Activated CD4-positive, alpha-beta T cell treated with anti-CD3 and anti-CD28 coated beads for 24 hours (primary cell): ENCODE results near the gene SNRPB.

Experiments used
- DNase-seq, 2 donors: peaks; one replicate each; pipeline ENCODE4 v3.0.0-alpha.2; 2020; ENCODE audit warnings: low read depth in 2 of 2

The SNRPB gene

DNA sequence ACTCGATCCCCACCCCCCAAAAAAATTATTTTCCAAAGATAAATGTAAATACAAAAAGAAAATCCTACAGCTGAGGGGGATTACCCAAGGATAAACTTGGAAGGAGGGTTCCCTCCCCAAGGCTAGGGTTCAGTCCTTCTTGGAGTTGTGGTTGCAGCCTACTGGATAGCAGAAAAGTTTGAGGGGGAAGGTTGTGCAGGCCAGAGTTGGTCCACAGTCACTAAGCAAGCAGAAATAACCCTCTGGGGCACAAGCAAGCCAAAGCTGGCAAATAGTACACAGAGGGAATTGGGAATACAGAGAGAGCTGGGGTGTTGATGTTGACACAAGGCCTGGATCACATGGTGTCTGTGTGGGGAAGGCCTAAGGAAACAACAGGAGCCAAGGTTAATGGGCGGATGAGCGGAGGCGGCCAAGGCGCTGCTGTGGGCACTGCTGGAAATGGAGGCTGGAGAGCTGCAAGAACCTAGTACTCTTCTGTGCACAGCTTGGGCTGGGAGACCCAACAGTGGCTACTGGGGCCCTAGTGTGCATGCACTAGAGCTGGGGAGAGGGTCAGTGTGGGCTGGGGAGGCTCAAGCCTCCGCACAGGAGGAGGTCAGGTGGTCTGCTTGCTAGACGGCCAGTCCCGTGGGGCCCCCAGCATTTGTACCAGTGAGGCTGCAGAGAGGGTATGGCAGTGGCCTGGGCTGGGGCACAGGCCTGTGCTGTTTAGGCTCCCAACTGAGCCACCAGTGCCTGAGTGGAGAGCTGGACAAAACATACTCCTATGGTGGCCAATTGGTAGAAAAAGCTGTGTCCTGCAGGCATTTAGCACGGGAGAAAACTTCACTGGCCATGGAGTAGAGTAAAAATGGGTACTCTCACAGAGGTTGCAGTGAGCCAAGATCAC lies 5.5 kb upstream of the SNRPB start:
- DNase-seq = no peak

DNA sequence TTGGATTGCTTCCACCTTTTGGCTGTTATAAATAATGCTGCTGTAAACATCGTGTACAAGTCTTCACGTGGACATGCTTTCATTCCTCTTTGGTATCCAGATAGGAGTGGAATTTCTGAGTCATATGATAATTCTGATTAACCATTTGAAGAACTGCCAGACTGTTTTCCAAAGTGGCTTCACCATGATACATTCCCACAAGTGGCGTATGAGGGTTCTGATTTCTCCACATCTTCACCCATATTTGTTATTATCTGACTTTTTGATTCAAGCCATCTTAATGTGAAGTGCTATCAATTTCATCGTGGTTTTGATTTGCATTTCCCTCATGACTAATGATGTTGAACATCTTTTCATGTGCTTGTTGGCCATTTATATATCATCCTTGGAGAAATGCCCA lies 2.9 kb upstream of the SNRPB start:
- no peak for DNase-seq

DNA sequence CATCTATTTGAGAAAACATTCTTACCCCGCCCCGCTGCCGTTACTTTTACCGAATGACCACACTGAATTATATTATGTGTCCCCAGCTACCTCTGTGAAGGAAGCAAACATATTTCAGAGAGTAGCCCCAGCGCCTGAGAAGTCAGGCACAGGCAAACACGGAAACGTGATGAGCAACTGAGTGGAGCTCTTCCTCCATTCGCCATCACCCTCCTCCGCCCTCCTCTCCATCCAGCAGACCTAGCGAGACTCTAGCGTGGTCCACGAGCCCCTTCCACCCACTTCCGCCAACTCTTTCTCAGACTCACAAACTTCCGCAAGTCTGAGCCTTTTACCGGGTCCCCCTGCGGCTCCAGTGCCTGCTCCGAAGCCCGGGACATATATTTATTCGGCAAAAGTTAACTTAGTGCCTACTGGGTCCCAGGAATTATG lies 582 bp downstream of the SNRPB start:
- DNase-seq = peak; percentile 34 to 48

DNA sequence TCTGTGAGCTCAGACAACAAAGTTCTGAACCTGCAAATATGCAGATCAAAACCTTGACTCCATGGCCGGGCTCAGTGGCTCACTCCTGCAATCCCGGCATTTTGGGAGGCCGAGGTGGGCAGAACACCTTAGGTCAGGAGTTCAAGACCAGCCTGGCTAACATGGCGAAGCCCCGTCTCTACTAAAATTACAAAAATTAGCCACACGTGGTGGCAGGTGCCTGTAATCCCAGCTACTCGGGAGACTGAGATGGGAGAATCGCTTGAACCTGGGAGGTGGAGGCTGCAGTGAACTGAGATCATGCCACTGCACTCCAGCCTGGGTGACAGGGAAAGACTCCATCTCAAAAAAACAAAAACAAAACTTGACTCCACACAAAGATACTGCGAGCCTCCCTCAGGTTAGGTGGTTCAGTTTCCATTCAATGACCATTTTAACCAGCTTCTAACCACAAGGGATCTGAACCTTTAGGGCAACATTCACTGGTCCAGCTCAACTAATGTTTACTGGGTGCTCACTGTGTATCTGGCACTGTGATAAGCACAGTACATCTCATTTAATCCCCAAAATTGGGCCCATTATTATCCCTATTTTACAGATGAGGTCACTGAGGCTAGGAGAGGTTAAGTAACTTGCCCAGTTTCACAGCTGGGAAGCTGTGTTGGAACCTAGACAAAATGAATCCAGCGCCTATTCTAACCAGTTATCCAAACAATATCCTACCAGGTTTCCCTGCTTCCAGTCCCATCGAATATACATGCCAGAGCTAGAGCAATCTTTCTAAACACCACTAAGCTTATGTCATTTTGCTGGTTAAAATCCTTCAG lies 1.8 kb downstream of the SNRPB start:
- no peak for DNase-seq

DNA sequence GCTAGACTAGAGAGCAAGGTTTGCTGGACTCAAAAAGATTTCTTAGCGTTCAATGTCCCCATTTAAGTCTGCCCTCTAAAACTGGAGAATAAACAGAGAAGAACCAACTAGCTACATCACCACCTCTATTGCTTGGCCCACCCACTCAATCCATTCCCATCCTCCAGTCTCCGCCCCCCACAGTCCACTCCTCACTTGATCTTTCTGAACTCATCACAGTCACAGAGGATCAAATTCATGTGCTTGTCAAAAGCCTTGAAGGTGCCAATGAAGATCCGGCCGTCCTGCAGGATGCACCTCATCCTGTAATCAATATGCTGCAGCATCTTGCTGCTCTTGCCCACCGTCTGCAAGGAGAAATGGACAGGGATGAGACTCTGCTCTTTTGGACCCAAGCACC lies 3.2 kb downstream of the SNRPB start:
- no peak for DNase-seq

DNA sequence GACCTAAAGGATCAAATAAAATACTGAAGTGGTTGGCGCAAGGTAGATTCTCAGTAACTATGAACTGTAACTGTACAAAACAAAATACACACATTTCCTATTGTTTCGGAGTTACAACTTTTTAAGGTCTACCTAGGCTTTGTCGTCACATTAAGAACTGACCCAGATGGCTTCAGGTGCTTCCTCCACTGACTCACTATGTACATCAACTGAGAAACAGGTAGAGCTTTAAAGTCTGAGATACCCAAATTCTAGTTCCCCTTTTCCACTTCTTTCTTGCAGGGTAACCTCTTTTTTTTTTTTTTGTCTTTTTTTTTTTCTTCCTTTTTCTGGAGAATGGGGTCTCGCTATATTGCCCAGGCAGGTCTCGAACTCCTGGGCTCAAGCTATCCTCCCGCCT lies 5.5 kb downstream of the SNRPB start:
- no peak for DNase-seq

DNA sequence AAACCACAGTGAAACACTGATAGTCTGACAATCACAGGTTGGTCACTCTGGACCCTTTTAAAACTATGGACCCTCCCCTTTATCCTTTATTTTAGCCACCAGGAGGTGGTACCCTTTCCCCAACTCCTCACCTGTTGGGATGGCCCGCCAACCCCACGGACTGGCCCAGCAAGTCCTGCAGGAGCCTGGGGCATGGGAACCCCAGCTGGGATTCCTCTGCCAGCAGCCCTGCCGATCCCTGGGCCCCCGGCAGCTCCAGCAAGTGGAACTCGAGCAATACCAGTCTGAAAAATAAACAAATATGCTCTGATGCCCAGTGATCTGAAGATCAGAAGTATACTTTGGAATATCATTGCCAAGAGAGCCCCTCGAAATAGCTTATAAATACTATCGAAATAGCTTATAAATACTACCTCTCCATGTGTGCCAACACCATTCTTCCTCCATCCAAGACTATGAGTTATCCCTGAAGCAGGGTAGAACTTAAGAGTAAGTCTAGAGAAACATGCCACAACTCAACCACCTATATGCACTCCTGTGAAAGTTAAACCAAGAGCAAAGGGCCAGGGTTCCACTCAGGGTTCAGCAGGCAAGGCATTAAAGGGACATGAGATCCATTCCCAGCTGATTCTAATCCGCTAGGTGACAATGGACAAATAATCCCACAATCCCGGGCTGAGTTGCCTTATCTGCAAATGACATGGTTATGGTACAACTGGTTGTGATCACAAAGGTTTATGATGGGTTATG lies 6.8 kb downstream of the SNRPB start:
- no peak for DNase-seq

DNA sequence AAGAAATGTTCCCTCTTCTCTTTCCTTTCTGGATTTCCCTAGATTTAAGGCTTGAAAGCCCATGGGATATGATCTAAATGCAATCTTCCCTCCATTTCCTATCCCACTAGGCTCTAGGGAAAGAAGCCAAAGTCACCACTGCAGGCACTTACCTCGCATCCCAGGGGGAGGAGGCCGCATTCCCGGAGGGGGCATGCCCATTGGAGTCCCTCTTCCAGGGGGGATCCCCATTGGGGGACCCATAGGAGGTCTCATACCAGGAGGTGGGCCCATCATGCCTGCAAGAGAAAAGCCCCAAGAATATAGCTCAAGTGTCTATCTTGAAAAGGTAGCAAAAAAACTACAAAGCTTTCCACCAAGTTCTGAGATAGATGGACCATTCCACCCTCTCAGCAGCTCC lies 8.1 kb downstream of the SNRPB start:
- DNase-seq = no peak

DNA sequence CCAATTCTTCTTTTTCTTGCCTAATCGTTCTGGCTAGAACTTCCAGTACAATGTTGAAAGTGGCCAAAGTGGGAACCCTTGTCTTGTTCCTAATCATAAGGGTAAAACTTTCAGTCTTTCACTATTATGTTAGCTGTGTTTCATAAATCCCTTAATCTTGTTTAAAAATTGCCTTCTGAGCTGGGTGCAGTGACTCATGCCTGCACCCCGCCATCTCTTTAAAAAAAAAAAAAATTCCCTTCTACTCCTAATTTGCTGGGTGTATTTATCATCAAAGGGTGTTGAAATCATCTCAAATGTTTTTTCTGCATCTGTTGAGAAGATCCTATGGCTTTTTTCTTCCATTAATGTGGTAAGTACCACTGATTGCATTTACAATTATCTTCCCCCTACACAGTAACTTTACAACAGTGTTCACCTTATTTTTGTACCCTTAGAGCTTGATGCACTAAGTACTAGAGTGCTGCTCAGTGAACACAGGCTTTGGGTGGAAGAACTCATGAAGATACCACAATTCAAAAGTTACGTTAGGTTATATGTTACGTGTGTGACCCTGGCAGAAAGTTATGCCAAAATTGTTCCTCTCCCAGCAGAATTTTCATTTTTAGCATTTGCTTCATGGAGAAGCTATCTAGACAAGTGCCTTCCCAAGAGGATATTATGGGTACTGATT lies 9.7 kb downstream of the SNRPB start:
- no peak for DNase-seq

DNA sequence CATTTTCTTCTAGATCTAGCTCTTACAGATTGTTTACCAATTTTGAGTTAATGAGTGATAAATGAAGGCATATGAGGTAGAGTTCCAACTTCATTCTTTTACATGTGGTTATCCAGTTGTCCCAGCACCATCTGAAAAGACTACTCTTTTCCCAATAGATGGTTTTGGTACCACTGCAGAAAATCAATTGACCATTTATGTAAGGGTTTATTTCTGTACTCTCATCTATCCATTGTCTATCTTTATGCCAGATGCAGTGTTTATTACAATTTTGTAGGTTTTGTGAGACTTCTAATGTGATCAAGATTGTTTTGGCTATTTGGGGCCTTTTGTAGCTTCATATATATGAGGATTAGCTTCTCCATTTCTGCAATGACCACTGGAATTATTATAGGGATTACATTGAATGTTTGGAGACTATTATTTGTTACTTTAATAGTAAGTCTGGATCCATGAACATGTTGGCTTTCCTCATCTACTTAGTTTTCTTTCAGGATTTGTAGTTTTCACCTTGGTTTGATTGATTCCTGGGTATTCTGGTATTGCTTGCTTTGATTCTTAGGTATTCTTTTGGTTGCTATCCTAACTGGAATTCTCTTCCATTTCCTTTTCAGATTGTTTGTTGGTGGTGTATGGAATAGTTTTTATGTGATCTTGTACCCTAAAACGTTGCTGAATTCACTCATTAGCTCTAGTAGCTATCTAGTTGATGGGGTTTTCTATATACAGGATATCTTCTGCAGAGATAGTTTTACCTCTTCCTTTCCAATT lies 10.4 kb downstream of the SNRPB start:
- DNase-seq = no peak

DNA sequence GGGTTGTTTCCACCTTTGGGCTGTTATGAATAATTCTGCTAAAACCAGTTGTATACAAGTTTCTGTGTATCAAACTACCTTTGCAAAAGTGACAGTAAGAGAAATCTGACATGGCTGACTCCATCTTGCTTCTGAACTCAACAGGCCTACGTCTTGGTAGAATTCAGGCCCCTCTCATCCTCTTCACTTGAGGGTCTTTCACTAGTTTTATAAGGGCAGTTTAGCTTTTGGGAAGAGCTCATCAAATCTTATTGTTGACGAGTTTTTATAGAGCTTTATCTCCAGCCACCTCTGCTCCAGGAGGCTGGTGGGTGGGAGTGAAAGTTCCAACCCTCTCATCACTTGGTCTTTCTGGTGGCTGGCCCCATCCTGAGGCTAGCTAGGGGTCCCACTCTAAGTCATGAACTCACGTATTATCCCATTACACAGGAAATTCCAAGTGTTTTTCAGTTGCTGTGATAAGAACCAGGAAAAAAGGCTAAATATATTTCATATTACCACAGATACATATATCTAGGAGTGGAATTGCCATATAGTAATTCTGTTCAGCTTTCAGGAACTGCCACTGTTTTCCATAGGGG lies 11.6 kb downstream of the SNRPB start:
- DNase-seq = no peak

DNA sequence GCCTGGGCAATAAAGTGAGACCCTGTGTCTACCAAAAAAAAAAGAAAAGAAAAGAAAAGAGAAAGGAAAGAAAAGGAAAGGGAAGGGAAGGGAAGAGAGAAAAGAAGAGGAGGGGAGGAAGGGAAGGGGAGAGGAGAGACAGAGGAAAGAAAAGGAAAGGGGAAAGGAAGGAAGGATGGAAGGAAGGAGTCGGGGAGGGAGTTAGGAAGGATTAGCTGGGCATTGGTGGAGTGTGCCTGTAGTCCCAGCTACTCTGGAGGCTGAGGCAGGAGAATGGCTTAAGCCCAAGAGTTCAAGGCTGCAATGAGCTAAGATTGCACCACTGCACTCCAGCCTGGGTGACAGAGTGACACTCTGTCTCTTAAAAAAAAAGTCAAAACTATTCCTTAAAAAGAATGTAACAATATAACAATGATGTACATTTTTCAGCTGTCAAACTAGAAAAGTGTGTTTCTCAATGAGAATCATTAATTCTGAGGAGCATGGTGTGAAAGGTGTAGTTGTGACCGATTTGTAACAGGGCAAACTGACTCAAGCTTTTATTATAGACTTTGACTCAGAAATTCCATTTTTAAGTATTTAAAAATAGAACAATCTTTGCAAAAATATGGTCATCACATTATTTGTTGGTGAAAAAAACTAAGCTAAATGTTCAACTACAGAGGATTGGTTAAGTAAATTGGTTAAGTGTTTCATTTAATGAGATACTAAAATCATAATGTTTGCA lies 14.7 kb downstream of the SNRPB start:
- DNase-seq = no peak

DNA sequence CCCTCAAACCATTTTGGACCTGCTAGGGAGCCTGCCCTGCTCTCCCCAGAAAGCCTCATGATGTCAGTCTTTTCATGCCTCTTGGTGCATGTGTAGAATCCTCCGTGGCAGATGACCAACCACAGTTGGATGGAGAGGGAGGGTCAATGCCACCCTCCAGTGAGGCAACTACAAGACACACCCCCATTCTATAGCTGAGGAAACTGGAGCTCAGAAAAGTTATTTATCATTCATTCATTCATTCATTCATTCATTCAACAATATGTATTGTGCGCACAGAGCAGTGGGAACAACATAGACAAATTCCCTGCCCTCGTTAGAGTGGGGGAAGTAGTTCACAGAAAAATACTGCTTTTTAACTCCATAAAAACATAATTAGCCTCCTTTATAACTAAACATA lies 16.8 kb downstream of the SNRPB start:
- DNase-seq = no peak

DNA sequence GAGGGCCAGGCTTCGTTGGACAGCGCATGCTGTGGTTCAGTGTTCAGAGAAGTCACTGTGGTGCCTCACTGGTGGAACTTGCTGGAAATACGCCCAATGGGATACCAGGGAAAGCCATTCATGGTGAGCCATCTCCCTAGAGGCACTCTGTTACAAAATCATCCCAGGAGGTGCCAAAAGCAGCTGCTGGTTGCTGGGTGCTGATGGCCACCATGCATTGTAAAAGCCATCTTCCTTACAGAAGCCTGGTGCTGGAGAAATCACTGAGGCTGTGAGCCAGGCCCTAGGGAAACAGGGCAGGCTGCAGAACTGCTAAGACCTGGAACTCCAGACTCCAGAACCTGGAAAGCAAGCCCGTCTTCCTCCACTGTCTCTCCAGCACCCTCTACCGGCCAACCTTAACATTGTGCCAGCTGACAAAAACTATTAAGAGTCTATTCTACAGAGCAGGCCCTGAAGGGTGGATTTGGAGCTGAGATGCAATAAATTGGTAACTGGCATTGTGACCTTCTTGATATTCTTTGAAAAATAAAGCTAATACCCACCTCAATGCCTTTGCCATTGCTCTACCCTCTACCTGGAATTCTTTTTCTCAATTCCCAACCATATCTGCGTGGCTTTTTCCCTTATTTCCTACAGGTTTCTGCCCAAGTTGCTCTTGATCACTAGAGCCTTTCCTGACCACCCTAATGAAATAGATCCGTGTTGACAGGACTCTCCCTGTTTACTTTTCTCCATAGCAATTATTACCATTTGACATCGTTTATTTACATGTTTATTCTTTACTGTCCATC lies 18.5 kb downstream of the SNRPB start:
- DNase-seq = peak; percentile 62 to 65

DNA sequence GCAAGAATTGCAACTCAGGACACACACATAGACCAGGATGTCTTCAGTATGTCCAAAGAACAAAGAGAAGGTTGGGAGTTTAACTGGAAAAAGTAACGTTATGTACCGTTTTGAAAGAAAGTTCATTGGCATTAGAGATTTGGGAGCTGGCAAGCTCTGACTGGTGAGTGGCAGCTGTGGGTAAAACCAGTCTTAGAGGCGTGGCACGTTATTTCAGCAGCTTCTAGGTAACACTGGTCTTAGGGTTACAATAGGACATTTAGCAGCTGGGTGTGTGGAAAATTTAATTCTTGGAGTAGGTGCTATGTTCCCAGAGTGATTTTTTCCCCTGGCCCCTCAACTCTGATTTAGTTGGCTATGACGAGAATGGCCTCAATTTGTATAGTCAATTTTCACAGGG lies 19.2 kb downstream of the SNRPB start:
- no peak for DNase-seq

DNA sequence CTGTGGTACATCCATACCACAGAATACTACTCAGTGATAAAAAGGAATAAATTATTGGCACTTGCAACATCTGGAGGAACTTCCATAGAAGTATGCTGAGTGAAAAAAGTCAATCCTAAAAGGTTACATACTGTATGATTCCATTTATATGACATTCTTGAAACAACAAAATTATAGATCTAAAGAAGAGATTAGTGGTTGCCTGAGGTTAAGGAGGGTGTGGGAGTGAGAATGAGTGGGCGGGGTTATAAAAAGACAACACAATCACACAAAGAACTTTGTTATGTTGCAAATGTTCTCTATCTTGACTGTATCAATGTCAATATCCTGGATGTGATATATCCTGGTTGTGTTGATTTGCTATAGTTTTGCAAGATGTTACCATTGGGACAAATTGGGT lies 21.2 kb downstream of the SNRPB start:
- no peak for DNase-seq

DNA sequence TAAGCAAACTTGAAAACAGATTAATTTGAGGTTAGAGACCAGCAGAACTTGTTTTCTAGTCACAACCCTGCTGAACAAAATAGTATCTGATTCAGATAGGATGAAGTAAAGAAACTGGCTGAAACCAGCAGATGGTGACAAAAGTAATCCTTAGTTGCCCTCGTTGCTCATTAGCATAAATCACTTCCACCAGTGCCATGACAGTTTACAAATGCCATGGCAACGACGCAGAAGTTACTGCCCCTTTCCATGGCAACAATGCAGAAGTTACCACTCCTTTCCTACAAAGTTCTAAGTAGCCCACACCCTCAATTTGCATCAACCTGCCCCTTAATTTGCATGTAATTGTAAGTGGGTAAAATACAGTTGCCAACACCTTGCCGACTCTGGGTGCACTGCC lies 23.7 kb downstream of the SNRPB start:
- no peak for DNase-seq

DNA sequence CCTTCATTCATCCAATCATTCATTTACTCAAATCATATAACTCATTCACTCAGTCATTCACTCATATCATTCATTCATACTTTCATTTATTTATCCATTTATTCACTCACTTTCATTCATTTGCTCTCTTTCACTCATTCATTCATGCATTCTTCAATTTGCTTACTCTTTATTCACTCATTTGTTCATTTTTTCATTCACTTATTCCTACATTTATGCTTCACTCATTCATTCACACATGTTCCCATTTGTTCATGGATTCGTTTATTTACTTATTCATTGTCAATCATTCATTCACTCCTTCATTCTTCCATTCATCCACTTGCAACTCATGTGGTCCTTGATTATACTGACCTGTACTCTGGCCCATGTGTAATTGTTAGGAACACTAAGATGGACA lies 39.4 kb downstream of the SNRPB start:
- DNase-seq = no peak

DNA sequence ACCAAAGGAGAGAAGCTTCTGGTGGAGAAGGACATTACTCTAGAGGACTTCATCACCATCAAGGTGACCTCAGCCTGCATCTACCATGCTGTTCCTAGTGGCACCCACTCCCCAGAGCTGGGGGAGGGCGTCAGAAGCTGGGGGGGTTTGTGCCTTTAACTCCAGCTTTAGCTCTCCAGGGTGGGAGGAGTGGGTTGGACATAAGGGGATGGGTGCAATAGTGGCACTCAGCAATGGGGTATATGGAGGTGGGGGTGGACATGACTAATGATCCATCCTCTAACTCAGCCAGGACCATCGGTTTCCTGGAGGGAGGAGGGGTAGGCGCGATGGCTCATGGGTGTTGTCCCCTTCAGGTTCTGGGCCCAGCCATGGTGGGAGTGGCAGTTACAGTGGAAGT lies 40.1 kb downstream of the SNRPB start:
- no peak for DNase-seq
